A673 (cell line): ENCODE data around the gene MOBP. TPM values are rescaled to one million over a fixed set of nuclear protein-coding genes. Genes with fewer than 3 reads are reported as not detected.
"Not testable (repeated sequence)": the region's sequence is repeated elsewhere in the genome, so short reads cannot be mapped to it uniquely, and the experiment has no call there.

ENCODE experiments used
- Bru-seq: library from RNA; stranded (reverse); fragments of 400-500 nt; gene quantifications from one replicate; lab custom pipeline; 2021; lab: Mats Ljungman, UMichigan
- BruChase-seq, 2 experiments: library from RNA; stranded (reverse); fragments of 400-500 nt; gene quantifications; one replicate each; lab custom pipeline; 2021; lab: Mats Ljungman, UMichigan
- BruUV-seq: library from RNA; stranded (reverse); fragments of 400-500 nt; replicated peaks from 2 replicates; lab custom pipeline; 2021; lab: Mats Ljungman, UMichigan
- CTCF ChIA-PET: fragments of 300-600 bp; sonication (Branson Sonifier 250); formaldehyde crosslinking; loops from one replicate; lab custom pipeline; 2022; ENCODE audit warnings: antibody characterized with exemption; lab: Charles Lee
- POLR2A ChIA-PET: fragments of 300-600 bp; sonication (Branson Sonifier 250); formaldehyde crosslinking; loops from one replicate; lab custom pipeline; 2022; ENCODE audit warnings: antibody characterized with exemption; ENCODE audit not compliant: low non-redundant PET; lab: Charles Lee
- DNase-seq: peaks from one replicate; pipeline ENCODE4 v3.0.0-alpha.2; 2015; ENCODE audit warnings: low spot score
- H3K27ac ChIP-seq: fragments of 200-600 bp; sonication (generic); 2 replicates; pipeline ENCODE4 v1.5.1; 2016; ENCODE audit warnings: mixed run types, low read depth, mild to moderate bottlenecking, mixed read lengths, antibody characterized with exemption, low read length; ENCODE audit not compliant: poor library complexity, severe bottlenecking
- H3K27me3 ChIP-seq: fragments of 200-600 bp; sonication (generic); replicated peaks from 2 replicates; pipeline ENCODE4 v1.6.1; 2017; ENCODE audit warnings: mixed run types, low read depth, mild to moderate bottlenecking, mixed read lengths, antibody characterized with exemption, low read length; ENCODE audit not compliant: insufficient read depth, poor library complexity
- H3K36me3 ChIP-seq: fragments of 200-600 bp; sonication (generic); 2 replicates; pipeline ENCODE4 v1.6.1; 2016; ENCODE audit warnings: mixed run types, mild to moderate bottlenecking, mixed read lengths, antibody characterized with exemption, low read length; ENCODE audit not compliant: insufficient read depth, poor library complexity, severe bottlenecking
- H3K4me1 ChIP-seq: fragments of 200-600 bp; sonication (generic); 2 replicates; pipeline ENCODE4 v1.6.1; 2017; ENCODE audit warnings: mixed run types, mild to moderate bottlenecking, mixed read lengths, antibody characterized with exemption, low read length; ENCODE audit not compliant: insufficient read depth, poor library complexity, severe bottlenecking
- H3K4me3 ChIP-seq: fragments of 200-600 bp; sonication (generic); 2 replicates; pipeline ENCODE4 v1.5.1; 2016; ENCODE audit warnings: low read depth, mixed run types, mild to moderate bottlenecking, mixed read lengths, low read length; ENCODE audit not compliant: poor library complexity, severe bottlenecking
- H3K9me3 ChIP-seq: fragments of 200-600 bp; sonication (generic); 2 replicates; pipeline ENCODE4 v1.6.1; 2016; ENCODE audit warnings: mixed run types, low read depth, mild to moderate bottlenecking, mixed read lengths, antibody characterized with exemption, low read length; ENCODE audit not compliant: poor library complexity, severe bottlenecking
- CTCF ChIP-seq: fragments of 300-800, 200-600 bp; sonication (generic); conservative IDR thresholded peaks from 2 replicates; pipeline ENCODE4 v1.5.1; 2017; ENCODE audit warnings: low read depth, mild to moderate bottlenecking, antibody characterized with exemption, low read length, moderate library complexity, mixed read lengths
- EZH2 ChIP-seq: fragments of 200-600 bp; sonication (generic); IDR thresholded peaks from 2 replicates; pipeline ENCODE4 v1.6.1; 2017; ENCODE audit warnings: borderline replicate concordance, low read depth, mild to moderate bottlenecking, mixed read lengths, antibody characterized with exemption, low read length; ENCODE audit not compliant: poor library complexity, severe bottlenecking
- intact Hi-C: fragments of 100-400 bp; cut with micrococcal nuclease; formaldehyde crosslinking; loops from one replicate; pipeline ENCODE4 v1.10.0; 2022; ENCODE audit not compliant: unreplicated experiment
- long read RNA-seq: library from polyadenylated mRNA; stranded (forward); transcript quantifications from one replicate; pipeline ENCODE4 v2.0.0, GENCODE V29; 2022
- total RNA-seq: library from RNA; stranded (reverse); gene quantifications from 2 replicates; pipeline ENCODE4 v1.2.3, GENCODE V29; 2021

MOBP gene
- 0.19 and 0.22 TPM in 2 replicates for total RNA-seq
- percentile 22 among the genes with signal in this experiment for Bru-seq, nascent RNA
- percentile 26 among the genes with signal in this experiment for BruChase-seq, experiment 1, labeled RNA remaining after a 2-hour chase
- percentile 32 among the genes with signal in this experiment for BruChase-seq, experiment 2, labeled RNA remaining after a 6-hour chase
- long read RNA-seq = 0 reads

- H3K36me3 ChIP-seq = no peaks in the 10 kb centered on the region
- no peak within 1 kb of the TSS for H3K27ac ChIP-seq
- no peak for DNase-seq
- H3K4me1 ChIP-seq = no peaks in the 10 kb centered on the region
- no peak within 1 kb of the TSS for H3K4me3 ChIP-seq
- ChIA-PET POLR2A (no interaction called here), CTCF (no interaction called here)
- BruUV-seq = no TSS peak
- intact Hi-C loops = no loop called here
- no peaks in the 10 kb centered on the region for H3K27me3 ChIP-seq
- H3K9me3 ChIP-seq = no peaks in the 10 kb centered on the region
- no peak for TF ChIP-seq EZH2
- no peak for TF ChIP-seq CTCF
These were observed at the start of gene MOBP for GRCh38 chr3:39467394-39468107. MOBP (plus strand) TSS chr3:39467680; CDS start chr3:39502070, 34,390 bp downstream.

- CTCF ChIA-PET, BruUV-seq, intact Hi-C loops: not testable (repeated sequence)
These were observed 48.8 kb upstream of the MOBP start for GRCh38 chr3:39418556-39419225.

GRCh38 chr3:39419742-39420315 lies 47.7 kb upstream of the MOBP start:
- no peak overlapping the region for H3K4me3 ChIP-seq
- no peak for DNase-seq
- intact Hi-C loops = no loop called here
- no peak overlapping the region for H3K27ac ChIP-seq
- peaks cover 13% of the 10 kb centered on the region for H3K4me1 ChIP-seq
- H3K9me3 ChIP-seq = no peaks in the 10 kb centered on the region
- ChIA-PET POLR2A (no interaction called here), CTCF (no interaction called here)
- TF ChIP-seq CTCF (no peak), EZH2 (no peak)
- BruUV-seq = no TSS peak
- H3K27me3 ChIP-seq = no peaks in the 10 kb centered on the region
- H3K36me3 ChIP-seq = no peaks in the 10 kb centered on the region

More at GRCh38 chr3:39418556-39419225, 48.8 kb upstream of the MOBP start:
- H3K27ac ChIP-seq, H3K36me3 ChIP-seq, H3K4me1 ChIP-seq, POLR2A ChIA-PET, H3K27me3 ChIP-seq, H3K9me3 ChIP-seq, H3K4me3 ChIP-seq, DNase-seq: not testable (repeated sequence)
